ENCODE results near the gene SLC18A2.
"Not testable (repeated sequence)": the region's sequence is repeated elsewhere in the genome, so short reads cannot be mapped to it uniquely, and the experiment has no call there.

Gene SLC18A2
- 0.04 to 0.06 reads per million in 2 experiments for total RNA-seq

GRCh38 chr10:117240621-117241529 lies at the start of gene SLC18A2:
Gene SLC18A2 (plus strand): TSS chr10:117241114. CDS start chr10:117241694, 580 bp downstream.
- DNase-seq (ENCODE audit: low read depth), result no peak

- DNase-seq (ENCODE audit: low read depth), result no peak
These were observed 43.7 kb upstream of the SLC18A2 start, which contains the start of gene KCNK18 for GRCh38 chr10:117197189-117197588. Gene KCNK18 (plus strand): TSS chr10:117197489. CDS start chr10:117197489, 0 bp downstream.

- no peak for DNase-seq (ENCODE audit: low read depth)
These were observed 42.8 kb upstream of the SLC18A2 start for GRCh38 chr10:117198088-117198487.

GRCh38 chr10:117201826-117202225 lies 39.1 kb upstream of the SLC18A2 start:
- no peak for DNase-seq (ENCODE audit: low read depth)

GRCh38 chr10:117204316-117204715 lies 36.6 kb upstream of the SLC18A2 start:
- no peak for DNase-seq (ENCODE audit: low read depth)

GRCh38 chr10:117212176-117212575 lies 28.7 kb upstream of the SLC18A2 start:
- DNase-seq (ENCODE audit: low read depth), result no peak

GRCh38 chr10:117214401-117214800 lies 26.5 kb upstream of the SLC18A2 start:
- DNase-seq (ENCODE audit: low read depth), result no peak

- no peak for DNase-seq (ENCODE audit: low read depth)
These were observed 25.8 kb upstream of the SLC18A2 start for GRCh38 chr10:117215079-117215478.

GRCh38 chr10:117216028-117216427 lies 24.9 kb upstream of the SLC18A2 start:
- DNase-seq (ENCODE audit: low read depth), result no peak

GRCh38 chr10:117216611-117217195 lies 24.2 kb upstream of the SLC18A2 start:
- peak; percentile 54 for DNase-seq (ENCODE audit: low read depth)

GRCh38 chr10:117217196-117217761 lies 23.6 kb upstream of the SLC18A2 start:
- DNase-seq (ENCODE audit: low read depth), result no peak

- no peak for DNase-seq (ENCODE audit: low read depth)
These were observed 22.3 kb upstream of the SLC18A2 start for GRCh38 chr10:117218654-117219053.

GRCh38 chr10:117221156-117221711 lies 19.7 kb upstream of the SLC18A2 start:
- DNase-seq (ENCODE audit: low read depth), result no peak

- no peak for DNase-seq (ENCODE audit: low read depth)
These were observed 18.4 kb upstream of the SLC18A2 start for GRCh38 chr10:117222552-117222951.

- no peak for DNase-seq (ENCODE audit: low read depth)
These were observed 17.8 kb upstream of the SLC18A2 start for GRCh38 chr10:117222976-117223692.

GRCh38 chr10:117223693-117224430 lies 17.1 kb upstream of the SLC18A2 start:
- DNase-seq (ENCODE audit: low read depth), result no peak

- DNase-seq (ENCODE audit: low read depth), result no peak
These were observed 16.0 kb upstream of the SLC18A2 start for GRCh38 chr10:117224881-117225280.

- DNase-seq (ENCODE audit: low read depth), result no peak
These were observed 14.0 kb upstream of the SLC18A2 start for GRCh38 chr10:117226813-117227451.

GRCh38 chr10:117228210-117228609 lies 12.7 kb upstream of the SLC18A2 start:
- DNase-seq (ENCODE audit: low read depth), result no peak

- DNase-seq (ENCODE audit: low read depth), result not testable (repeated sequence)
These were observed 10.8 kb upstream of the SLC18A2 start for GRCh38 chr10:117230107-117230506.

All from T follicular helper cell (primary cell).